ENCODE measurements around the gene MBIP.

DNA sequence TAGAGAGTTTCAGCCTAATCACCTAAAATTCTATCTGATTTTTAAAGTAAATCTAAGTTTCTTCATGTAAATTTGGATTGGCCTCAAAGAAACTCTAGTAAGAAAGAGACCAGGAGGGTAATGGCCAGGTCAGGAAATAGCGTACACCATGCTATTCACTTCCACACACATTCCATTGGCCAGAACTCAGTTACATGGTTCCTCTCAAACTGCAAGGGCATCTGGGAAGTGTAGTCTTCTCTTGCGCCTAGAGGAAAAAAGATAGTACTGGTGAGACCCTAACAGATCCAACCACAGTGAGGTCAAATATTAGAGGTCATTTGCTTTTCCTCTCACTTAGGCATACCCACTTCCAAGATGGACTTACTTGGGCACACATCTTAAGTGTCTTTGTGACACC is 39.1 kb downstream of the MBIP start:
- TF ChIP-seq POLR2A (IDR thresholded peaks at IDR 0.05; ENCODE audit: borderline replicate concordance, extremely low read depth, insufficient read depth, insufficient read length) (no peak), EZH2 (IDR thresholded peaks at IDR 0.05) (no peak), ZFX (IDR thresholded peaks at IDR 0.05) (no peak), POLR2AphosphoS5 (IDR thresholded peaks at IDR 0.05; ENCODE audit: low read depth, low read length) (no peak), CEBPB (IDR thresholded peaks at IDR 0.05; ENCODE audit: low read depth) (no peak), FOSL1 (IDR thresholded peaks at IDR 0.05; ENCODE audit: low read depth) (no peak)
- TF ChIP-seq, protein P1, sequence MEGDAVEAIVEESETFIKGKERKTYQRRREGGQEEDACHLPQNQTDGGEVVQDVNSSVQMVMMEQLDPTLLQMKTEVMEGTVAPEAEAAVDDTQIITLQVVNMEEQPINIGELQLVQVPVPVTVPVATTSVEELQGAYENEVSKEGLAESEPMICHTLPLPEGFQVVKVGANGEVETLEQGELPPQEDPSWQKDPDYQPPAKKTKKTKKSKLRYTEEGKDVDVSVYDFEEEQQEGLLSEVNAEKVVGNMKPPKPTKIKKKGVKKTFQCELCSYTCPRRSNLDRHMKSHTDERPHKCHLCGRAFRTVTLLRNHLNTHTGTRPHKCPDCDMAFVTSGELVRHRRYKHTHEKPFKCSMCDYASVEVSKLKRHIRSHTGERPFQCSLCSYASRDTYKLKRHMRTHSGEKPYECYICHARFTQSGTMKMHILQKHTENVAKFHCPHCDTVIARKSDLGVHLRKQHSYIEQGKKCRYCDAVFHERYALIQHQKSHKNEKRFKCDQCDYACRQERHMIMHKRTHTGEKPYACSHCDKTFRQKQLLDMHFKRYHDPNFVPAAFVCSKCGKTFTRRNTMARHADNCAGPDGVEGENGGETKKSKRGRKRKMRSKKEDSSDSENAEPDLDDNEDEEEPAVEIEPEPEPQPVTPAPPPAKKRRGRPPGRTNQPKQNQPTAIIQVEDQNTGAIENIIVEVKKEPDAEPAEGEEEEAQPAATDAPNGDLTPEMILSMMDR (IDR thresholded peaks at IDR 0.05 in 2 of 3, conservative IDR thresholded peaks at IDR 0.05 in 1 of 3; ENCODE audit: borderline replicate concordance in 1 of 3, insufficient read depth in 1 of 3, low read depth in 2 of 3, low read length in 2 of 3) = no peak
- TF ChIP-seq, protein P2, sequence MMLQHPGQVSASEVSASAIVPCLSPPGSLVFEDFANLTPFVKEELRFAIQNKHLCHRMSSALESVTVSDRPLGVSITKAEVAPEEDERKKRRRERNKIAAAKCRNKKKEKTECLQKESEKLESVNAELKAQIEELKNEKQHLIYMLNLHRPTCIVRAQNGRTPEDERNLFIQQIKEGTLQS (IDR thresholded peaks at IDR 0.05) = no peak
